Erythroblast (primary cell): ENCODE measurements around the gene OR2A1.
"Not testable (repeated sequence)": the region's sequence is repeated elsewhere in the genome, so short reads cannot be mapped to it uniquely, and the experiment has no call there.

Source experiments
- GATA1 ChIP-seq: IDR thresholded peaks from 2 replicates; pipeline ENCODE4 v1.6.1; 2011; ENCODE audit warnings: low read depth, mild to moderate bottlenecking, control low read depth, low read length, moderate library complexity
- POLR2A ChIP-seq: IDR thresholded peaks from 2 replicates; pipeline ENCODE4 v1.6.1; 2011; ENCODE audit warnings: mild to moderate bottlenecking, low read length

- TF ChIP-seq POLR2A, GATA1: not testable (repeated sequence)
These were observed 44.6 kb downstream of the OR2A1 start for GRCh38 chr7:144356860-144357259.
